Ammon's horn (tissue), 1 donor: ENCODE measurements around the gene ATP2B2.
A peak's percentile ranks its signal among the peaks of the same experiment; 100 is the strongest.

Experiments used
- DNase-seq: peaks from one replicate; pipeline ENCODE4 v3.0.0-alpha.2; 2016; ENCODE audit warnings: low spot score

Gene ATP2B2

GRCh38 chr3:10341901-10342398 lies 163.4 kb downstream of the ATP2B2 start:
- DNase-seq, result no peak

- DNase-seq, result no peak
Observed at GRCh38 chr3:10340476-10340875, 164.9 kb downstream of the ATP2B2 start.

GRCh38 chr3:10340046-10340445 lies 165.3 kb downstream of the ATP2B2 start:
- no peak for DNase-seq

- no peak for DNase-seq
Observed at GRCh38 chr3:10339376-10339955, 165.9 kb downstream of the ATP2B2 start.

- DNase-seq, result no peak
Observed at GRCh38 chr3:10338591-10339353, 166.6 kb downstream of the ATP2B2 start.

GRCh38 chr3:10338164-10338470 lies 167.3 kb downstream of the ATP2B2 start:
- no peak for DNase-seq

GRCh38 chr3:10337323-10338163 lies 167.8 kb downstream of the ATP2B2 start:
- no peak for DNase-seq

- DNase-seq, result no peak
Observed at GRCh38 chr3:10336761-10337160, 168.6 kb downstream of the ATP2B2 start.

- no peak for DNase-seq
Observed at GRCh38 chr3:10335871-10336622, 169.3 kb downstream of the ATP2B2 start.

- DNase-seq, result no peak
Observed at GRCh38 chr3:10335190-10335738, 170.1 kb downstream of the ATP2B2 start.

- peak; percentile 82 for DNase-seq
Observed at GRCh38 chr3:10334459-10334858, 170.9 kb downstream of the ATP2B2 start.

- DNase-seq, result no peak
Observed at GRCh38 chr3:10334042-10334441, 171.3 kb downstream of the ATP2B2 start.

GRCh38 chr3:10333349-10333650 lies 172.1 kb downstream of the ATP2B2 start:
- no peak for DNase-seq

GRCh38 chr3:10332481-10333348 lies 172.7 kb downstream of the ATP2B2 start:
- DNase-seq, result no peak

GRCh38 chr3:10331320-10331719 lies 174.1 kb downstream of the ATP2B2 start:
- DNase-seq, result no peak

- DNase-seq, result no peak
Observed at GRCh38 chr3:10330319-10330718, 175.1 kb downstream of the ATP2B2 start.

GRCh38 chr3:10329495-10330015 lies 175.8 kb downstream of the ATP2B2 start:
- DNase-seq, result no peak

- DNase-seq, result no peak
Observed at GRCh38 chr3:10328460-10329071, 176.8 kb downstream of the ATP2B2 start.

GRCh38 chr3:10327592-10327991 lies 177.8 kb downstream of the ATP2B2 start:
- DNase-seq, result no peak

- no peak for DNase-seq
Observed at GRCh38 chr3:10322352-10322710, 183.1 kb downstream of the ATP2B2 start.
